ENCODE measurements around the gene B3GNT2. TPM values are rescaled to one million over a fixed set of nuclear protein-coding genes. Genes with fewer than 3 reads are reported as not detected.

B3GNT2 gene
- total and polyA plus RNA-seq, 2 experiments from 2014 or later: 35.5 to 70.4 TPM

GRCh38 chr2:62196278-62196901, 475 bp downstream of the B3GNT2 start:
- Mint-ChIP-seq H3K27ac (peak overlapping the region; percentile 81; the same call in 1 of the 2 replicates), H3K4me1 (peaks cover 39% of the 10 kb centered on the region), H3K27me3 (ENCODE audit: insufficient read depth, low read depth, poor library complexity) (peaks cover 13% of the 10 kb centered on the region), H3K9me3 (peaks cover 3% of the 10 kb centered on the region; the same call in 2 of the 3 replicates), H3K4me3 (peak overlapping the region; percentile 87), H3K36me3 (ENCODE audit: low read depth) (no peaks in the 10 kb centered on the region)
- Histone ChIP-seq H3K4me3 (peak overlapping the region; percentile 99), H3K4me2 (peak overlapping the region; percentile 99), H2AFZ (peak overlapping the region; percentile 76; the same call in 1 of the 2 replicates), H3K9me2 (ENCODE audit: insufficient read depth) (no peaks in the 10 kb centered on the region), H4K20me1 (replicated peaks; ENCODE audit: insufficient read depth) (peaks cover 42% of the 10 kb centered on the region), H3F3A (replicated peaks; ENCODE audit: low read depth) (peaks cover 10% of the 10 kb centered on the region; the same call in 1 of the 2 replicates), H3K79me2 (replicated peaks; ENCODE audit: insufficient read depth) (peaks cover 51% of the 10 kb centered on the region), H3K4me1 (ENCODE audit: insufficient read depth) (peaks cover 46% of the 10 kb centered on the region), H3K36me3 (ENCODE audit: insufficient read depth) (no peaks in the 10 kb centered on the region), H3K27ac (ENCODE audit: low read depth) (peak overlapping the region; percentile 91), H3K27me3 (ENCODE audit: insufficient read depth) (no peaks in the 10 kb centered on the region)
- ATAC-seq (peak; percentile 52), DNase-seq (ENCODE audit: low spot score) (peak; percentile 66)
- TF ChIP-seq REST (IDR thresholded peaks at IDR 0.05; ENCODE audit: unreplicated experiment) (no peak), ZNF331 (CRISPR knock-in tag; IDR thresholded peaks at IDR 0.05; ENCODE audit: low read depth) (no peak), NANOG (IDR thresholded peaks at IDR 0.05; ENCODE audit: borderline replicate concordance) (no peak), POLR2AphosphoS5 (IDR thresholded peaks at IDR 0.05; ENCODE audit: low read depth) (no peak), JUNB (IDR thresholded peaks at IDR 0.05; ENCODE audit: unreplicated experiment) (no peak), EZH2phosphoT487 (IDR thresholded peaks at IDR 0.05; ENCODE audit: unreplicated experiment) (no peak), ZNF114 (CRISPR knock-in tag; IDR thresholded peaks at IDR 0.05) (no peak), CREB1 (CRISPR knock-in tag; IDR thresholded peaks at IDR 0.05; ENCODE audit: low read depth) (no peak), ZNF462 (CRISPR knock-in tag; IDR thresholded peaks at IDR 0.05) (no peak), EZH2 (IDR thresholded peaks at IDR 0.05; ENCODE audit: low read depth, unreplicated experiment) (no peak), ETS1 (IDR thresholded peaks at IDR 0.05) (no peak), STAT1 (IDR thresholded peaks at IDR 0.05; ENCODE audit: unreplicated experiment) (no peak)
- TF ChIP-seq, protein P1, sequence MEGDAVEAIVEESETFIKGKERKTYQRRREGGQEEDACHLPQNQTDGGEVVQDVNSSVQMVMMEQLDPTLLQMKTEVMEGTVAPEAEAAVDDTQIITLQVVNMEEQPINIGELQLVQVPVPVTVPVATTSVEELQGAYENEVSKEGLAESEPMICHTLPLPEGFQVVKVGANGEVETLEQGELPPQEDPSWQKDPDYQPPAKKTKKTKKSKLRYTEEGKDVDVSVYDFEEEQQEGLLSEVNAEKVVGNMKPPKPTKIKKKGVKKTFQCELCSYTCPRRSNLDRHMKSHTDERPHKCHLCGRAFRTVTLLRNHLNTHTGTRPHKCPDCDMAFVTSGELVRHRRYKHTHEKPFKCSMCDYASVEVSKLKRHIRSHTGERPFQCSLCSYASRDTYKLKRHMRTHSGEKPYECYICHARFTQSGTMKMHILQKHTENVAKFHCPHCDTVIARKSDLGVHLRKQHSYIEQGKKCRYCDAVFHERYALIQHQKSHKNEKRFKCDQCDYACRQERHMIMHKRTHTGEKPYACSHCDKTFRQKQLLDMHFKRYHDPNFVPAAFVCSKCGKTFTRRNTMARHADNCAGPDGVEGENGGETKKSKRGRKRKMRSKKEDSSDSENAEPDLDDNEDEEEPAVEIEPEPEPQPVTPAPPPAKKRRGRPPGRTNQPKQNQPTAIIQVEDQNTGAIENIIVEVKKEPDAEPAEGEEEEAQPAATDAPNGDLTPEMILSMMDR (conservative IDR thresholded peaks at IDR 0.05; ENCODE audit: low read depth in 2 of 2): no peak
